ENCODE data around the gene NCKAP5.

The NCKAP5 gene

DNA sequence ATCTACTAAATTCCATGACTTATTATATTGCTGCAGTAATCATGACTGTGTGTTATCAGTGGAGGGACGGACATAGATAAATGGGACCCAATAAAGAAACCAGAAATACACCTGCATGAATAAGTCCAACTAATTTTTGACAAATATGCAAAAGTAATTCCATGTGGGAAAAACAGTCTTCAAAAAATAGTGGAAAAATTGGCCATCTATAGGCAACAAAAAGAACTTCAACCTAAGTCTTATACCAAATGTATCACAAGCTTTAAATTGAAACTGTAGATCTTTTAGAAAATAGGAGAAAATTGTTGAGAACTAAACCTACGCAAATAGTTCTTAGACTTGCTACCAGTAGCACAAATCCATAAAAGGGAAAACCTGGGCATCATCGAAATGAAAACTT lies 376.2 kb downstream of the NCKAP5 start:
- no peak for DNase-seq (ENCODE audit: low spot score)
- in situ Hi-C loops (cut with MboI; ENCODE audit: low pct_unique_long_range_greater_than_20kb, low sequenced_read_pairs, unreplicated experiment) = no loop called here
- no peak for TF ChIP-seq CTCF (IDR thresholded peaks at IDR 0.05; ENCODE audit: extremely low read depth, insufficient read depth, missing control alignments)

GRCh38 chr2:133177196-133177595 lies 391.1 kb downstream of the NCKAP5 start:
- no peak for TF ChIP-seq CTCF (IDR thresholded peaks at IDR 0.05; ENCODE audit: extremely low read depth, insufficient read depth, missing control alignments)
- in situ Hi-C loops (cut with MboI; ENCODE audit: low pct_unique_long_range_greater_than_20kb, low sequenced_read_pairs, unreplicated experiment) = no loop called here
- no peak for DNase-seq (ENCODE audit: low spot score)

DNA sequence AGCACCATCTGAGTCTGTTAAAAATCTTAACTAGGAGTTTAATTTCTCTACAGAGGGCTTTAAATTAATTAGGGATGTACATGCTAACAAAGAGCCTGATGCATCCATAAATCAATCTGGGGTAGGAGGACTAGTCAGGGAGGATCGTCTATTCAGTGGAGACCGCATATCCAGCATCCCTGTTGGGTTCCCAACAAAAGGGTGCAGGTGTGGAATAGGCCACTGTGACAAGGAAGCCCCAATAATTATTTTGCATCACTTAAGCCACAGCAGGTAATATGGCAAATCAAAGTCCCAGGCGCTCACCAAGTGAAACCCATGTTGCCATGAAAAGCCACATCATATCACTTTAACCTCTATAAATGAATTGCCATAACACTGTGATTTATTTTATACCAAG lies 392.3 kb downstream of the NCKAP5 start:
- no peak for TF ChIP-seq CTCF (IDR thresholded peaks at IDR 0.05; ENCODE audit: extremely low read depth, insufficient read depth, missing control alignments)
- in situ Hi-C loops (cut with MboI; ENCODE audit: low pct_unique_long_range_greater_than_20kb, low sequenced_read_pairs, unreplicated experiment) = no loop called here
- no peak for DNase-seq (ENCODE audit: low spot score)

DNA sequence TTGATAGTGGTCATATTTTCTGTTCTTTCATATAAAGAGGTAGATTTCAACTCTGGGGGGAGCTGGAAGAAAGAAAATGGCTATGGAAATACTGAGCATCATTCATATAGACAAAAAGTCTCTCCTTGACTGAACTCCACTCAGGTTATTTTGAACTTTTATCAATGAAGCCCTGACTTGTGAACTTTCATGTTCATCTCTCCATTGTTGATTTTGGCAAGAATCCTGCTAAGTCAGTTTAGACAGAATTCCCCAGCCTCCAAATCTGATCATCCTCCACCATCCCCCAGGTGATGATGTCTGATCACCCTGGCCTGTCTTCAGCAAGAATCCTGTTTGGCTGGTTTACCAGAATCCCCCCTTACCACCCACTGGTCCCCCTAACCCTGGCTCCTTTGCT lies 395.0 kb downstream of the NCKAP5 start:
- in situ Hi-C loops (cut with MboI; ENCODE audit: low pct_unique_long_range_greater_than_20kb, low sequenced_read_pairs, unreplicated experiment) = loop anchor here (25.0 kb wide), 1 partner anchor 611 kb away; no protein-coding TSS in a partner anchor
- TF ChIP-seq CTCF (IDR thresholded peaks at IDR 0.05; ENCODE audit: extremely low read depth, insufficient read depth, missing control alignments) = no peak
- DNase-seq (ENCODE audit: low spot score) = no peak

GRCh38 chr2:133171393-133172004 lies 396.8 kb downstream of the NCKAP5 start:
- in situ Hi-C loops (cut with MboI; ENCODE audit: low pct_unique_long_range_greater_than_20kb, low sequenced_read_pairs, unreplicated experiment) = loop anchor here (25.0 kb wide), 1 partner anchor 609 kb away; no protein-coding TSS in a partner anchor
- DNase-seq (ENCODE audit: low spot score) = peak; percentile 22
- TF ChIP-seq CTCF (IDR thresholded peaks at IDR 0.05; ENCODE audit: extremely low read depth, insufficient read depth, missing control alignments) = peak; percentile 58

GRCh38 chr2:133169274-133169912 lies 398.9 kb downstream of the NCKAP5 start:
- TF ChIP-seq CTCF (IDR thresholded peaks at IDR 0.05; ENCODE audit: extremely low read depth, insufficient read depth, missing control alignments) = no peak
- DNase-seq (ENCODE audit: low spot score) = no peak
- in situ Hi-C loops (cut with MboI; ENCODE audit: low pct_unique_long_range_greater_than_20kb, low sequenced_read_pairs, unreplicated experiment) = loop anchor here (25.0 kb wide), 1 partner anchor 607 kb away; no protein-coding TSS in a partner anchor
